SU-DHL-6 (cell line): ENCODE measurements around the gene PPP2R3B.

ENCODE experiments used
- H2AFZ ChIP-seq: fragments of 200-600 bp; sonication (generic); 2 replicates; pipeline ENCODE4 v1.6.1; 2014; ENCODE audit warnings: low read depth, mild to moderate bottlenecking, moderate library complexity, mixed read lengths, antibody characterized with exemption, low read length; ENCODE audit not compliant: severe bottlenecking
- H3F3A ChIP-seq: fragments of 200-600 bp; shearing (Covaris generic); 2 replicates; pipeline ENCODE4 v1.6.0; 2016; ENCODE audit warnings: antibody characterized with exemption, mild to moderate bottlenecking; ENCODE audit not compliant: insufficient read depth
- H3K27ac ChIP-seq: fragments of 200-600 bp; sonication (generic); 2 replicates; pipeline ENCODE4 v1.5.1; 2016; ENCODE audit warnings: low read depth, mild to moderate bottlenecking, low read length, moderate library complexity, mixed read lengths
- H3K27me3 ChIP-seq: fragments of 200-600 bp; sonication (generic), shearing (Covaris generic); 2 replicates; pipeline ENCODE4 v1.6.0; 2014; ENCODE audit warnings: mild to moderate bottlenecking, low read length
- H3K36me3 ChIP-seq: fragments of 200-600 bp; sonication (generic); 2 replicates; pipeline ENCODE4 v1.6.1; 2014; ENCODE audit warnings: mild to moderate bottlenecking, low read length, mixed read lengths
- H3K4me2 ChIP-seq: fragments of 300-600, 200-600 bp; shearing (Covaris generic), sonication (generic); 2 replicates; pipeline ENCODE4 v1.6.0; 2014; ENCODE audit warnings: low read length, low read depth, mild to moderate bottlenecking; ENCODE audit not compliant: poor library complexity, severe bottlenecking
- H3K4me3 ChIP-seq: fragments of 200-600 bp; sonication (generic); 2 replicates; pipeline ENCODE4 v1.5.1; 2014; ENCODE audit warnings: antibody characterized with exemption, low read length, mild to moderate bottlenecking, mixed read lengths; ENCODE audit not compliant: insufficient read depth, poor library complexity, severe bottlenecking
- H3K79me2 ChIP-seq: fragments of 200-600 bp; sonication (generic); 2 replicates; pipeline ENCODE4 v1.6.1; 2014; ENCODE audit warnings: mild to moderate bottlenecking, low read length, moderate library complexity; ENCODE audit not compliant: insufficient read depth
- H3K9ac ChIP-seq: fragments of 200-600 bp; sonication (generic); 2 replicates; pipeline ENCODE4 v1.7.0; 2014; ENCODE audit warnings: mild to moderate bottlenecking, low read length
- H3K9me2 ChIP-seq: fragments of 200-600 bp; sonication (generic); replicated peaks from 2 replicates; pipeline ENCODE4 v1.6.1; 2014; ENCODE audit warnings: low read length; ENCODE audit not compliant: insufficient read depth
- H3K9me3 ChIP-seq: fragments of 200-600 bp; sonication (generic); 2 replicates; pipeline ENCODE4 v1.6.1; 2014; ENCODE audit warnings: low read length, mixed read lengths; ENCODE audit not compliant: insufficient read depth
- H4K20me1 ChIP-seq: fragments of 200-600 bp; sonication (generic); 2 replicates; pipeline ENCODE4 v1.6.1; 2014; ENCODE audit warnings: low read depth, mild to moderate bottlenecking, antibody characterized with exemption, low read length, moderate library complexity, mixed read lengths
- CTCF ChIP-seq: fragments of 200-600 bp; sonication (generic); IDR thresholded peaks from one replicate; pipeline ENCODE4 v1.5.1; 2017; ENCODE audit warnings: antibody characterized with exemption, mild to moderate bottlenecking, low read length, moderate library complexity; ENCODE audit not compliant: insufficient read depth, poor library complexity, severe bottlenecking
- EZH2phosphoT487 ChIP-seq: fragments of 200-600 bp; sonication (generic), shearing (Covaris generic); conservative IDR thresholded peaks from 2 replicates; pipeline ENCODE4 v1.6.1; 2018; ENCODE audit warnings: mild to moderate bottlenecking, antibody characterized with exemption, low read length, moderate library complexity, mixed read lengths

PPP2R3B gene

DNA sequence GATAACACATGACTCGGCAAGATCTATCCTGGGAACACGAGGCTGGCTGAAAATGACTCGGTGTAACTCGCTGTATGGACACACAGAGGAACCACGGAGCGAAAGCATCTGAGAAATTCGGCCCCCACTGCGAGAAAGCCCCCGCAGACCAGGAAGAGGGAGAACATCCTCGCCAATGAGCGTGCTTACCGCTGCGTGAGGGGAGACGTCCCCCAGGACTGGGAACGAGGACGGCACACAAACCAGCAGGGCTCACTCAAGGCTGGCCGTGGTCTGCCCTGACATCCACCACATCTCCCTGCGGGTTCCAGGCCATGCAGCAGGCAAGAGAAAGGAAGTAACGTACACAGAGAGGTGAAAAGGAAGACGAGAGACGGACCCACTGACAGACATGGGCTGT lies 50.5 kb downstream of the PPP2R3B start:
- Histone ChIP-seq H2AFZ (no peak overlapping the region), H3F3A (no peaks in the 10 kb centered on the region), H3K4me3 (no peak overlapping the region), H3K27ac (no peak overlapping the region), H3K79me2 (no peaks in the 10 kb centered on the region), H3K9me2 (no peaks in the 10 kb centered on the region), H3K4me2 (no peak overlapping the region), H3K36me3 (no peaks in the 10 kb centered on the region), H3K9ac (no peak overlapping the region), H3K27me3 (no peaks in the 10 kb centered on the region), H3K9me3 (no peaks in the 10 kb centered on the region), H4K20me1 (no peaks in the 10 kb centered on the region)
- TF ChIP-seq CTCF: no peak
- no peak for TF ChIP-seq EZH2phosphoT487

DNA sequence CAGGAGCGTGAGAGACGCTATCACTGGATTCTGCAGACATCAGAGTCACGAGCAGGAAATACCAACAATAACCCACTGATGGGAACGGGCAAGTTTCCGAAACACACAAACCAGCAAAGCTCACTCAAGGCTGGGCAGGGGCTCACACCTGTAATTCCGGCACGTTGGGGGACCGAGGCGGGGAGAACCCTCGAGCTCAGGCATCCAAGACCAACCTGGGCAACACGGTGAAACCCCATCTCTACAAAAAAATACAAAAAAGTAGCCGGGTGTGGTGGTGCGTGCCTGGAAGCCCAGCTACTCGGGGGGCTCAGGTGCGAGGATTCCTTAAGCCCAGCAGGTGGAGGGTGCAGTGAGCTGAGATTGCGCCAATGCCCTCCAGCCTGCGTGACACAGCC lies 51.0 kb downstream of the PPP2R3B start:
- Histone ChIP-seq H3K36me3 (no peaks in the 10 kb centered on the region), H3K9ac (no peak overlapping the region), H3K27me3 (no peaks in the 10 kb centered on the region), H3K79me2 (no peaks in the 10 kb centered on the region), H2AFZ (no peak overlapping the region), H3F3A (no peaks in the 10 kb centered on the region), H3K4me3 (no peak overlapping the region), H3K4me2 (no peak overlapping the region), H3K9me3 (no peaks in the 10 kb centered on the region), H3K27ac (no peak overlapping the region), H3K9me2 (no peaks in the 10 kb centered on the region), H4K20me1 (no peaks in the 10 kb centered on the region)
- no peak for TF ChIP-seq CTCF
- no peak for TF ChIP-seq EZH2phosphoT487

- H4K20me1 ChIP-seq: no peaks in the 10 kb centered on the region
- H3K9me3 ChIP-seq: no peaks in the 10 kb centered on the region
- H3K9me2 ChIP-seq: no peaks in the 10 kb centered on the region
- no peaks in the 10 kb centered on the region for H3K79me2 ChIP-seq
- no peak overlapping the region for H3K27ac ChIP-seq
- H3K4me2 ChIP-seq: no peak overlapping the region
- no peak for TF ChIP-seq EZH2phosphoT487
- TF ChIP-seq CTCF: no peak
- no peaks in the 10 kb centered on the region for H3K36me3 ChIP-seq
- no peak overlapping the region for H2AFZ ChIP-seq
- H3F3A ChIP-seq: no peaks in the 10 kb centered on the region
- H3K27me3 ChIP-seq: no peaks in the 10 kb centered on the region
- no peak overlapping the region for H3K4me3 ChIP-seq
- no peak overlapping the region for H3K9ac ChIP-seq
Observed at GRCh38 chrX:334971-335757, 51.5 kb downstream of the PPP2R3B start.
